GM18873 (cell line): ENCODE data around the gene CDKAL1.
A peak's percentile ranks its signal among the peaks of the same experiment; 100 is the strongest.

Experiments
- ATAC-seq: cut with Tn5 transposase; IDR thresholded peaks from one replicate; pipeline ENCODE4 v1.9.1; 2021; ENCODE audit warnings: mild to moderate bottlenecking, moderate library complexity, moderate number of reproducible peaks; ENCODE audit not compliant: unreplicated experiment, low FRiP score

The CDKAL1 gene

DNA sequence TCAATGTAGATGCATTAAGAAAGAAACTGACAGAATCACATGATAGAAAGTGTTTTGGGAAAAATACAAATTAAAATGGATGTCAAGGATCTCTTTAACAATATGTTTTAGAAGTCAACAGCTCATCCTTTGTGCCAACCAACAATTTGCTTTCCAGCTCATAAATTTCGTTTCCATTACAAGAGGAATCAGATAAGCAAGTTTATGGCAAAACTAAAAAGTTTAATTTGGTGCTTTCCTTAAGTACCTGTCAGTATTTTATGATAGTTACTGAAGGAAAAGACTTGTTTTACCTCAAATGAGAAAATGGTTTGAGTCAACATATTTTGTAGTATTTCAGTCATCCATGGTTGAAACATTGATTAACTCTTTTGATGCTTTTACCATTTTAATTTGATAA is 130.0 kb downstream of the CDKAL1 start:
- no peak for ATAC-seq

DNA sequence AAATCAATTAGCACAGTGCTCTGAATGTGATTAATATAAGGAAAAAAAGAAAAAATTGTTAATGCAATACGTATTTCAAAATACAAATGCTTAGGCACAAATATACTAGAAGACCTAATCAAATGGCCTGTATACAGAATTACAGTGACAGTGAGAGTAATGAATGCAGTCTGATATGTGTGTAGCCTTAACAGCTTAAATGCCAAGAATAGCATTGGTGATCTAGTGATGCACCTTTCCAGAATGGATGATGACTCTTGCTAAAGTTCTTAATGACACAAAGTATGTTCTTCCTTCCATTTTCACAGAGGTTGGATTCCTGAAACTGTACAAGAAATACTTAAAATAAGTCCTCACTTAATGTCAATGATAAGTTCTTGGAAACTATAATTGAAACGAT is 131.0 kb downstream of the CDKAL1 start:
- no peak for ATAC-seq

DNA sequence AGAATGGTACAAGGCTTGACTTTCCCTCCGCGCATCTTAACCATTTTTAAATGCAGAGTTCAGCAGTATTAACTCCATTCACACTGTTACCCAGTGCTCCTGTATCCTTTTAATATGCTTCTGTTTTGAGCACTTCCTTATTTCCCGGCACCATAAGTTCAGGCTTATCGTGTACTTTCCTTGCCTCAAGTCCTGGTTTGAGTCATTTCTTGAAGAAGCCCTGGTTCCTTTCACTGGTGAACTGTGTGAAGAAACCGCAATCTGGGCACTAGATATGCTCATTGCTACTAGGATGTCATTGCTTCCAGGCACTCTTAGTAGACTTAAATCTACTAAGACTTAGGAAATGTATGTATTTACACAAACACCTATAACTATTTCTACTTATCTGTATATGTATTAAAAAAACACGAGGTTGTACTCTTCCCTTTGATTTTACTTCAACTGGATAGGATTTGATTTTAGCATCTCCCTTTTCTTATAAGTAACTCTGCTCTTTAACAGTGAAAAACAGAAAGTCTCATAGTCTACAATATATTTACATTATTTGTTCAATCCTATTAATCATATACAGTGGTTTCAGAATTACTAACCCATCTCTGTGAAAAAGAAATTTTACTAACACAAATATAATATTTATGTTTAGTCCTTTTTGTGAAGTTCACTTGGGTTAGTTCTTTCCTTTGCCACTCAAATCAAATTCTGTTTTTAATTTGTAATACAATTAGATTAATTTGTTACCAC is 135.5 kb downstream of the CDKAL1 start:
- peak; percentile 87 for ATAC-seq

GRCh38 chr6:20670750-20671149 is 136.5 kb downstream of the CDKAL1 start:
- no peak for ATAC-seq

GRCh38 chr6:20672038-20672437 is 137.8 kb downstream of the CDKAL1 start:
- no peak for ATAC-seq

GRCh38 chr6:20673458-20673857 is 139.2 kb downstream of the CDKAL1 start:
- no peak for ATAC-seq

DNA sequence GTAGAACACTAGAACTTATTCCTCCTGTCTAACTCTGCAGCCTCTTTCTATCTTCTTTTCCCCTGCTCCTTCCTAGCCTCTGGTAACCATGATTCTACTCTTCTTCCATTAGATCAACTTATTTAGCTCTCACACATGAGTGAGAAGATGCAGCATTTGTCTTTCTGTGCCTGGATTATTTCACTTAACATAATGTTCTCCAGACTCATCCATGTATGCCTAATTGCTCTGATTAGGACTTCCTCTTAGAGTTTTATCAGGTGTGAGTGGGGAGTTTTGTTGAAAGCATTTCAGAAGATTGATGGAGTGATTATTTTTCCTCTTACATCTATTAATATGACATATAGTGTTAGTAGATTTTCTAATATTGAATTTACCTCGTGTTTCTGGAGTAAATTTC is 140.4 kb downstream of the CDKAL1 start:
- no peak for ATAC-seq

DNA sequence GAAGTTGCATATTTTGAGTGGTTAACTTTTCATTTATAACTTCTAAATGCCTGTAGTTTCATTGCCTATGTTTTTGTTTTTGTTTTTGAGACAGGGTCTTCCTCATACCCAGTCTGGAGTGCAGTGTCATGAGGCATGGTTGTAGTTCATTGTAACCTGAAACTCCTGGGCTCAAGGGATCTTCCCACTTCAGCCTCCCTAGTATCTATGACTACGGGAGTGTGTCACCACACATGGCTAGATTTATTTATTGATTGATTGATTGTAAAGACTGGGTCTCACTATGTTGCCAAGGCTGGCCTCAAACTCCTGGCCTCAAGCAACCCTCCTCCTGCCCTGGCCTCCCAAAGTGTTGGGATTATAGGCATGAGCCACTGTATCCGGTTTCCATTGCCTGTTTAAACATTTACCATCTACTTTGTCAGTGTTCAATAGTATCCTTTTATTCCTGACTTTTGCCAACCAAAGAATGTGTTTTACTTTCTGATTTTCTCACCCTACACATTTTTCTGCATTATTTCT is 144.6 kb downstream of the CDKAL1 start:
- ATAC-seq: no peak

DNA sequence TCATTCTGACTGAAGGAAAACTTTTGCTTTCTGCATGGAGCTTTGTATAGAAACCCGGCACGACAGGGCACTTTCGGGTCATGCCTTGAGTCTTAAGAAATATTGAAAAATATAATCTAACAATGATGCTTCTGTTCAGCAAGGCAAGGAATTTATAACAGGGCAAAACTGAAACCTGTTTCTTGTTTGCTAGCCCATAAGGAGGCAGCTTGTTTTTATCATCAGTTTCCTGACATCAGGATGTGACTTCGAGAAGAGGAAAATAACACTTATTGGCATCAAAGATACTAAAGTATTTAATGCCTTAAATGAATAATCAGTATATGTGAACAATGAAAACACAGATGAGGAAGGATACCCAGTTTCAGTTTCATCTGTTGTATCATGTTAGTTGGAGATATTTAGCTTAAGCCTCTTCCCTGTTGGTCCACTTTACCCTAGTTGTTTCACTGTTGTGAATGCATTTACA is 146.5 kb downstream of the CDKAL1 start:
- ATAC-seq: no peak

DNA sequence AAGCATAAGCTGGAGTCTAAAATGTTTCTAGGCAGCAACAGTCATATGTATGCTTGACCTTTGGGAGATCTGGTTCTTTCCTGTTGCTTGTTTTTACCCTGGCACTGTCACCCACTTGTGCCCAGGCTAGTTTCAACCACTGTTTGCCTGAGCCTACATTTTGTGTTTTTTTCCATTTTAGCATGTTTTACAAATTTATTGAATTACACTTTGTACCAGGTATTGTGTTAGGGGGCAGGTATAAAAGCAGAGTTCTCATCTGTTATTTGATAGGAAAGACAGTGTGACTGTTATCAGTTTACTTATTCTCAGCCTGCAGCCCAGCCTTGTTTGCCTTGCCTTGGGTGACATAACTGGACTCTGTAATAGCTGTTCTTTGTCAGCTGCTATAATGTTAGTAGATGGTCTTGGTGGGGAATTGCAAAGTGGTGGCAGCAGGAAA is 147.0 kb downstream of the CDKAL1 start:
- no peak for ATAC-seq

GRCh38 chr6:20684474-20684873 is 150.2 kb downstream of the CDKAL1 start:
- no peak for ATAC-seq

GRCh38 chr6:20686142-20686541 is 151.9 kb downstream of the CDKAL1 start:
- no peak for ATAC-seq

DNA sequence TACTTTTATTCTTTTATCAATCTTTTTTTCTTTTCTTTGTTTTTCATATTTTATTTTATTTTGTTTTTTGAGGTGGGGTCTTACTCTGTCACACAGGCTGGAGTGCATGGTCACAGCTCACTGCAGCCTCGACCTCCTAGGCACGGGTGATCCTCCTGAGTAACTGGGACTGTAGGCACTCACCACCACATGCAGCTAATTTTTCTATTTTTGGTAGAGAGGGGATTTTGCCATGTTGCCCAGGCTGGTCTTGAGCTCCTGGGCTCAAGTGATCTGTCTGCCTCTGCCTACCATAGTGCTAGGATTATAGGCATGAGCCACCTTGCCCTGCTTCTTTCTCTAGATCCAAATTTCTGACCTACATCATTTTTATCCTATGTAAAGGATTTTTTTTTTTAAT is 153.2 kb downstream of the CDKAL1 start:
- ATAC-seq: no peak

- peak; percentile 73 for ATAC-seq
Measured at GRCh38 chr6:20688710-20689500, 154.6 kb downstream of the CDKAL1 start.

DNA sequence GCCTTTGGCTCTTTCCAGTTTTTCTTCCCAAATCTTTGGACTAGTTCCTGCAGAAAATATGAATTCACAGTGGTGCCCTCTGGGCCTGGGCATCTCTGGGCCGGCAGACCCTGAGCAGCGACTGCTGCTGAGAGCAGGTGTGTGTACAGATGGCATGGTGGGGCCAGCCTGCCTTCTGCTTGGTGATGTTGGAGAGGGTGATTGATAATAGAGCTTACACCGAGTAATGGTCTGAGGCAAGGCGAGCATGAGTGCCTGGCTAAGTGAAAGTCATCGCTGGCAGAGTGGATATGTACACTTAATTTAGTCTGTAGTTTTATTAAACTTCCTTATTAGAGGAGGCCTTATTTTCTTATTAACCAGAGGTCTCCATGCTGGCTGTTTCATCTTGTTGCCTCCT is 156.9 kb downstream of the CDKAL1 start:
- no peak for ATAC-seq

GRCh38 chr6:20692023-20692422 is 157.8 kb downstream of the CDKAL1 start:
- ATAC-seq: no peak

- ATAC-seq: no peak
Measured at GRCh38 chr6:20693466-20694063, 159.3 kb downstream of the CDKAL1 start.

DNA sequence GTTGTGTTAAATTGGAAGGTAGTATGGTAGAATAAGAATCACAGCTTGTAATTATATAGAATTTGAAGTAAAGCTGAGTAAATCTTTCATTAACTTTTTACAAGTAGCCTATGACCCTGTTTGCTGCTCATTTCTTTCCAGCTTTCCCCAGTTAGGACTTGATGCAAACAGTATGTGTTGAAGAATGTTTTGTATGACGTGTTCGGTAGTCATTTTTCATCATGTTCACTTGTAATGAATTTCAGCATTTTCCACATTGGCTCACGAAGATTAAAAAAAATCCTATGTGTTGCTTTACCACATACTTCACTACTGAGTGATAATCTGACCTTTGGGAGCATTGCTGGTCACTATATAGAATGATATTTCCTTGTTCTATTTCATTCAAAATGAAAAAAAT is 162.4 kb downstream of the CDKAL1 start:
- ATAC-seq: no peak

DNA sequence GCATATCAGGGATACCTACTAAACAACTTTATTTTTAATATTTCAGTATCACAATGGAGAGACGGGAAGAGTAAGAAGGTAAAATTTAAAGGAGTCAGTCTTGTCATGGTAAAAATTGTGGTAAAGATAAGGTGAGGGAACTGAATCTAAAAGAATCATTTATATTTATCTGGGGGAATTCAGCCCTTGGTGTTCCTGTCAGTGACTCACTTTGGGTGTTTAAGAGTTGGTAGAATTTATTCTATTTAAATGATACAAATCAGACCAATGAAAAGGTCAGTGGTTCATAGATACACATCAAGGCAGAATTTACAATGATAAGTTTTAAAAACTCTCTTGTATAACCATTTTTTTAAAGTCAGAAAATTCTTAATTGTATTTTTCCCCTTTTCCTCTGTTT is 164.4 kb downstream of the CDKAL1 start:
- ATAC-seq: no peak

- ATAC-seq: no peak
Measured at GRCh38 chr6:20699402-20699801, 165.1 kb downstream of the CDKAL1 start.

DNA sequence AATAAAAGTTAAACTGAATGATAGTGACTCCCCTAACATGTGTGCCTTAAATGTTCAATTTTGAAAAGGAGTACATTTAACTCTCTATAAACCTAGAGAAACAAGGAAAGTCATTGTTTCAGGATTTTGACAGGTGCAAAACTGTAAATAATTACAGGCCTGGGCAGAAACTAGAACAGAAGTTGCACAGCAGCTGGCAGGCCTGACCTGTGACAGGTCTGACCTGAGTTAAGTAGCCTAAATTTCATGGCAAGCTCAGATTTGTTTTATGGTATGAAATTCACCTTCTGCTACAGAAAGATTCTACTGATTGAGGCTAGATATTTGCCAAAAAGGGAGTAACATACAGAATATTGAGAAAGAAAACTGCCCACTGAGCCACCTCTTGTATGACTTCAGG is 166.1 kb downstream of the CDKAL1 start:
- no peak for ATAC-seq
